H1 (cell line): Measurements from ENCODE around the gene RABGAP1. TPM values are rescaled to one million over a fixed set of nuclear protein-coding genes. Genes with fewer than 3 reads are reported as not detected.

Source experiments
- PHF8 ChIP-seq: fragments of 200-600 bp; sonication (generic); conservative IDR thresholded peaks from 2 replicates; pipeline ENCODE4 v1.7.1; 2012; ENCODE audit warnings: low read depth, mild to moderate bottlenecking, inconsistent platforms, low read length, moderate library complexity
- POU5F1 ChIP-seq: IDR thresholded peaks from 2 replicates; pipeline ENCODE4 v1.6.1; 2011; ENCODE audit warnings: low read depth, mild to moderate bottlenecking, low read length, moderate library complexity
- polyA plus RNA-seq, 7 experiments: library from polyadenylated mRNA; depleted of rRNA in 3 of 7; stranded (reverse) in 5 of 7; unstranded in 2 of 7; fragments of >200 nt in 5 of 7; fragments of 200-250 nt in 2 of 7; gene quantifications; 1 replicate in 5 of 7; 2 replicates in 1 of 7; 4 replicates in 1 of 7; pipeline versions ENCODE4 v1.2.1 to v1.2.3, GENCODE V29; 2011 to 2013; ENCODE audit warnings: missing spikeins in 2 of 7, mixed read lengths in 2 of 7
- total RNA-seq: library from RNA; stranded (reverse); fragmentation: NEBNext Ultra II Directional; extraction: Animal tissue kit (Norgen Biotek cat#: 25700); gene quantifications from 2 replicates; pipeline ENCODE4 v1.2.1, GENCODE V29; 2021

Gene RABGAP1
- total and polyA plus RNA-seq, 2 of the 8 experiments (the other 6 are each of a cell fraction or from before 2014, with no cell fraction given), result 15.7 to 38.3 TPM

GRCh38 chr9:123109540-123110279, 168.9 kb downstream of the RABGAP1 start (continued):
- TF ChIP-seq PHF8 (no peak), POU5F1 (no peak)
- TF ChIP-seq, all 59 proteins: peak for 0
